A204.1 (cell line): ENCODE data around the gene NUP188.
"Not testable (repeated sequence)": the region's sequence is repeated elsewhere in the genome, so short reads cannot be mapped to it uniquely, and the experiment has no call there.

Source experiments
- FAIRE-seq: peaks from 2 replicates; lab custom pipeline; 2012; peaks lifted over from hg19 to GRCh38; lab: Jason Lieb, UNC

Gene NUP188

GRCh38 chr9:128943832-128944620 lies 3.5 kb upstream of the NUP188 start:
- FAIRE-seq: no peak

- not testable (repeated sequence) for FAIRE-seq
These were observed 2.5 kb upstream of the NUP188 start for GRCh38 chr9:128944966-128945365.

GRCh38 chr9:128945798-128946501 lies 1.5 kb upstream of the NUP188 start:
- FAIRE-seq: no peak

- no peak for FAIRE-seq
These were observed 775 bp upstream of the NUP188 start for GRCh38 chr9:128946571-128947276.

GRCh38 chr9:128947277-128947526 lies 297 bp upstream of the NUP188 start:
- FAIRE-seq: no peak

- FAIRE-seq: not testable (repeated sequence)
These were observed 13.9 kb downstream of the NUP188 start for GRCh38 chr9:128961403-128961802.

- no peak for FAIRE-seq
These were observed 22.0 kb downstream of the NUP188 start for GRCh38 chr9:128969491-128969890.

- no peak for FAIRE-seq
These were observed 25.5 kb downstream of the NUP188 start for GRCh38 chr9:128972956-128973355.

GRCh38 chr9:128979111-128979510 lies 31.6 kb downstream of the NUP188 start:
- FAIRE-seq: no peak

GRCh38 chr9:128983536-128983935 lies 36.0 kb downstream of the NUP188 start:
- FAIRE-seq: no peak

GRCh38 chr9:128986671-128987070 lies 39.2 kb downstream of the NUP188 start:
- FAIRE-seq: no peak

- FAIRE-seq: no peak
These were observed 40.3 kb downstream of the NUP188 start for GRCh38 chr9:128987805-128988204.

- FAIRE-seq: no peak
These were observed 45.5 kb downstream of the NUP188 start for GRCh38 chr9:128992995-128993394.

- no peak for FAIRE-seq
These were observed 48.3 kb downstream of the NUP188 start for GRCh38 chr9:128995791-128996190.

GRCh38 chr9:128998462-128998861 lies 51.0 kb downstream of the NUP188 start:
- no peak for FAIRE-seq

GRCh38 chr9:128999581-129000206 lies 52.2 kb downstream of the NUP188 start:
- FAIRE-seq: no peak

- FAIRE-seq: no peak
These were observed 54.2 kb downstream of the NUP188 start for GRCh38 chr9:129001504-129002325.

GRCh38 chr9:129002992-129003391 lies 55.5 kb downstream of the NUP188 start:
- FAIRE-seq: no peak

- not testable (repeated sequence) for FAIRE-seq
These were observed 56.7 kb downstream of the NUP188 start for GRCh38 chr9:129004173-129004572.

- no peak for FAIRE-seq
These were observed 58.0 kb downstream of the NUP188 start for GRCh38 chr9:129005336-129005997.

- FAIRE-seq: peak; percentile 32
These were observed 59.0 kb downstream of the NUP188 start for GRCh38 chr9:129006328-129007034.
